Measurements from ENCODE around the gene LRRC38.

The LRRC38 gene

GRCh38 chr1:13513063-13513894, 524 bp downstream of the LRRC38 start:
- TF ChIP-seq CTCF (IDR thresholded peaks at IDR 0.05; ENCODE audit: poor library complexity, severe bottlenecking) = no peak
- Histone ChIP-seq H3K4me1 (ENCODE audit: insufficient read depth, poor library complexity, severe bottlenecking) (no peaks in the 10 kb centered on the region), H3K36me3 (ENCODE audit: low read depth) (no peaks in the 10 kb centered on the region), H3K4me3 (ENCODE audit: severe bottlenecking) (no peak overlapping the region), H3K27me3 (ENCODE audit: insufficient read depth, poor library complexity, severe bottlenecking) (peaks cover 68% of the 10 kb centered on the region), H3K27ac (ENCODE audit: poor library complexity, severe bottlenecking) (no peak overlapping the region), H3K9me3 (ENCODE audit: severe bottlenecking) (no peaks in the 10 kb centered on the region)
- ATAC-seq (ENCODE audit: low read depth) (no peak), DNase-seq (ENCODE audit: low spot score) (no peak)

GRCh38 chr1:13512472-13512871, 1.3 kb downstream of the LRRC38 start:
- Histone ChIP-seq H3K4me3 (ENCODE audit: severe bottlenecking) (no peak overlapping the region), H3K9me3 (ENCODE audit: severe bottlenecking) (no peaks in the 10 kb centered on the region), H3K36me3 (ENCODE audit: low read depth) (no peaks in the 10 kb centered on the region), H3K27ac (ENCODE audit: poor library complexity, severe bottlenecking) (no peak overlapping the region), H3K27me3 (ENCODE audit: insufficient read depth, poor library complexity, severe bottlenecking) (peaks cover 68% of the 10 kb centered on the region), H3K4me1 (ENCODE audit: insufficient read depth, poor library complexity, severe bottlenecking) (no peaks in the 10 kb centered on the region)
- DNase-seq (ENCODE audit: low spot score) = no peak
- no peak for ATAC-seq (ENCODE audit: low read depth)
- no peak for TF ChIP-seq CTCF (IDR thresholded peaks at IDR 0.05; ENCODE audit: poor library complexity, severe bottlenecking)

- ATAC-seq (ENCODE audit: low read depth) (no peak), DNase-seq (ENCODE audit: low spot score) (no peak)
- Histone ChIP-seq H3K4me3 (ENCODE audit: severe bottlenecking) (no peak overlapping the region), H3K27me3 (ENCODE audit: insufficient read depth, poor library complexity, severe bottlenecking) (peaks cover 58% of the 10 kb centered on the region), H3K27ac (ENCODE audit: poor library complexity, severe bottlenecking) (no peak overlapping the region), H3K36me3 (ENCODE audit: low read depth) (no peaks in the 10 kb centered on the region), H3K4me1 (ENCODE audit: insufficient read depth, poor library complexity, severe bottlenecking) (no peaks in the 10 kb centered on the region), H3K9me3 (ENCODE audit: severe bottlenecking) (no peaks in the 10 kb centered on the region)
- no peak for TF ChIP-seq CTCF (IDR thresholded peaks at IDR 0.05; ENCODE audit: poor library complexity, severe bottlenecking)
Observed at GRCh38 chr1:13510499-13510898, 3.3 kb downstream of the LRRC38 start.

- Histone ChIP-seq H3K27me3 (ENCODE audit: insufficient read depth, poor library complexity, severe bottlenecking) (peaks cover 26% of the 10 kb centered on the region), H3K9me3 (ENCODE audit: severe bottlenecking) (no peaks in the 10 kb centered on the region), H3K4me1 (ENCODE audit: insufficient read depth, poor library complexity, severe bottlenecking) (no peaks in the 10 kb centered on the region), H3K27ac (ENCODE audit: poor library complexity, severe bottlenecking) (no peak overlapping the region), H3K4me3 (ENCODE audit: severe bottlenecking) (no peak overlapping the region), H3K36me3 (ENCODE audit: low read depth) (no peaks in the 10 kb centered on the region)
- no peak for TF ChIP-seq CTCF (IDR thresholded peaks at IDR 0.05; ENCODE audit: poor library complexity, severe bottlenecking)
- ATAC-seq (ENCODE audit: low read depth) (no peak), DNase-seq (ENCODE audit: low spot score) (no peak)
Observed at GRCh38 chr1:13507075-13507474, 6.7 kb downstream of the LRRC38 start.

- H3K27ac ChIP-seq (ENCODE audit: poor library complexity, severe bottlenecking) = no peak overlapping the region
- DNase-seq (ENCODE audit: low spot score) = no peak
- H3K4me1 ChIP-seq (ENCODE audit: insufficient read depth, poor library complexity, severe bottlenecking) = no peaks in the 10 kb centered on the region
- no peak for TF ChIP-seq CTCF (IDR thresholded peaks at IDR 0.05; ENCODE audit: poor library complexity, severe bottlenecking)
- H3K36me3 ChIP-seq (ENCODE audit: low read depth) = no peaks in the 10 kb centered on the region
- ATAC-seq (ENCODE audit: low read depth) = 0 out of 3 replicates have a peak, but pooled peaks have one; percentile 35
- H3K27me3 ChIP-seq (ENCODE audit: insufficient read depth, poor library complexity, severe bottlenecking) = peaks cover 6% of the 10 kb centered on the region
- no peaks in the 10 kb centered on the region for H3K9me3 ChIP-seq (ENCODE audit: severe bottlenecking)
- no peak overlapping the region for H3K4me3 ChIP-seq (ENCODE audit: severe bottlenecking)
Observed at GRCh38 chr1:13505020-13505419, 8.8 kb downstream of the LRRC38 start.
